Measurements from ENCODE around the gene PELI2.
"Not testable (repeated sequence)": the region's sequence is repeated elsewhere in the genome, so short reads cannot be mapped to it uniquely, and the experiment has no call there.

The PELI2 gene

GRCh38 chr14:56145181-56145769, 27.1 kb downstream of the PELI2 start:
- DNase-seq = no peak

GRCh38 chr14:56145965-56146364, 27.8 kb downstream of the PELI2 start:
- no peak for DNase-seq

GRCh38 chr14:56147449-56147848, 29.2 kb downstream of the PELI2 start:
- DNase-seq = no peak

GRCh38 chr14:56147986-56148901, 30.0 kb downstream of the PELI2 start:
- DNase-seq = no peak

- no peak for DNase-seq
Observed at GRCh38 chr14:56149151-56149550, 30.9 kb downstream of the PELI2 start.

- no peak for DNase-seq
Observed at GRCh38 chr14:56149995-56150394, 31.8 kb downstream of the PELI2 start.

GRCh38 chr14:56150645-56151345, 32.6 kb downstream of the PELI2 start:
- DNase-seq = no peak

GRCh38 chr14:56152221-56152620, 34.0 kb downstream of the PELI2 start:
- DNase-seq = no peak

- DNase-seq = no peak
Observed at GRCh38 chr14:56153267-56153666, 35.1 kb downstream of the PELI2 start.

- no peak for DNase-seq
Observed at GRCh38 chr14:56154321-56154720, 36.1 kb downstream of the PELI2 start.

- DNase-seq = no peak
Observed at GRCh38 chr14:56156096-56156495, 37.9 kb downstream of the PELI2 start.

GRCh38 chr14:56159066-56159465, 40.9 kb downstream of the PELI2 start:
- no peak for DNase-seq

- DNase-seq = no peak
Observed at GRCh38 chr14:56160088-56160487, 41.9 kb downstream of the PELI2 start.

- no peak for DNase-seq
Observed at GRCh38 chr14:56161658-56162057, 43.4 kb downstream of the PELI2 start.

- DNase-seq = no peak
Observed at GRCh38 chr14:56162476-56162875, 44.3 kb downstream of the PELI2 start.

GRCh38 chr14:56166579-56166978, 48.4 kb downstream of the PELI2 start:
- not testable (repeated sequence) for DNase-seq

- no peak for DNase-seq
Observed at GRCh38 chr14:56168007-56168616, 49.9 kb downstream of the PELI2 start.

GRCh38 chr14:56170028-56170427, 51.8 kb downstream of the PELI2 start:
- no peak for DNase-seq

GRCh38 chr14:56170877-56171422, 52.7 kb downstream of the PELI2 start:
- DNase-seq = no peak

- DNase-seq = no peak
Observed at GRCh38 chr14:56172074-56172473, 53.9 kb downstream of the PELI2 start.

- no peak for DNase-seq
Observed at GRCh38 chr14:56172571-56172971, 54.4 kb downstream of the PELI2 start.

GRCh38 chr14:56173365-56173922, 55.2 kb downstream of the PELI2 start:
- no peak for DNase-seq

GRCh38 chr14:56175773-56176172, 57.6 kb downstream of the PELI2 start:
- no peak for DNase-seq
